ENCODE results near the gene N4BP2. TPM values are rescaled to one million over a fixed set of nuclear protein-coding genes. Genes with fewer than 3 reads are reported as not detected.
A peak's percentile ranks its signal among the peaks of the same experiment; 100 is the strongest.

Gene N4BP2
- total RNA-seq, 1 experiment from 2014 or later: 31.7 TPM

DNA sequence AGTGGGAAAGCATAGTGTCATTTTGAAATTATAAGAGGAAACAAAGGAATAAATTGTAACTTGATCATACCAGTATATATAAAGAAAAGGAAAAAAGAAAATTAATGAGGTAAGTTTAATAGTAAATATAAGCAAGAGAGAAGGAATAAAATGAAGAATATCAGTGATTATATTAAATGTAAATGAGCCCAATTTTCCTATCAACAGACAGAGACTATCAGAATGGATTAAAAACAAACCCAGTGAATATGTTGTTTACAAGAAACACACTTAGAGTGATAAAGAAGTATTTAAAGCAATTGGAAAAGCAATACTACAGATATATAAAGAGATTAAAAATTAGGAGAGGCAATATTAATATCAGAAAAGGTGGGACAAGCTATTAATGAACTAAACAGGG is 111.4 kb downstream of the N4BP2 start:
- CTCF ChIA-PET: no interaction called here
- H3K27ac Mint-ChIP-seq: no peak overlapping the region

DNA sequence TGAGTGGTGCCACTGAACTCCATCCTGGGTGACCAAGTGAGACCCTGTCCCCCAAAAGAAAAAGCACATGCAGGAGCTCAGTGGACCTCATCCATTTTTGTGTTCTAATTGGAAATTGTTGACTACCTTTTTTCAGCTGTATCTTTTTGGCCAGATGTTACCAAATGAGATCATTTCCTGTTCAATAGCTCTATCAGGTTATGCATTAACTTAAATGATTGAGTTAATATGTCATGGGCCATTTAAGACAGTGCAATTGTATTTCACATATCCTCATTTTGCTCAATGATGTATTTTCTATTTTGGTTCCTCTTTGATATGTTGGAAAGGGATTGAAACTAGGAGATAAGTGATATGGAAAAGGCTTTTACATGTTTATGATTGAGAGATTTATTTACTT is 113.9 kb downstream of the N4BP2 start:
- no peak for TF ChIP-seq ZNF232 (CRISPR knock-in tag; IDR thresholded peaks at IDR 0.05)
- ATAC-seq: no peak
- Mint-ChIP-seq H3K27me3 (ENCODE audit: low read depth) (no peaks in the 10 kb centered on the region), H3K4me3 (no peak overlapping the region), H3K36me3 (peaks cover 10% of the 10 kb centered on the region), H3K9me3 (peaks cover 11% of the 10 kb centered on the region), H3K27ac (no peak overlapping the region), H3K4me1 (peaks cover 5% of the 10 kb centered on the region)
- CTCF ChIA-PET: interaction anchor here (1.0 kb wide), 1 partner anchor 147 kb away, joined by 3 read pairs; no protein-coding TSS in a partner anchor
- DNase-seq (ENCODE audit: low spot score): no peak
- POLR2A ChIA-PET: no interaction called here

More for the DNA sequence above, 111.4 kb downstream of the N4BP2 start:
- TF ChIP-seq, protein P1, sequence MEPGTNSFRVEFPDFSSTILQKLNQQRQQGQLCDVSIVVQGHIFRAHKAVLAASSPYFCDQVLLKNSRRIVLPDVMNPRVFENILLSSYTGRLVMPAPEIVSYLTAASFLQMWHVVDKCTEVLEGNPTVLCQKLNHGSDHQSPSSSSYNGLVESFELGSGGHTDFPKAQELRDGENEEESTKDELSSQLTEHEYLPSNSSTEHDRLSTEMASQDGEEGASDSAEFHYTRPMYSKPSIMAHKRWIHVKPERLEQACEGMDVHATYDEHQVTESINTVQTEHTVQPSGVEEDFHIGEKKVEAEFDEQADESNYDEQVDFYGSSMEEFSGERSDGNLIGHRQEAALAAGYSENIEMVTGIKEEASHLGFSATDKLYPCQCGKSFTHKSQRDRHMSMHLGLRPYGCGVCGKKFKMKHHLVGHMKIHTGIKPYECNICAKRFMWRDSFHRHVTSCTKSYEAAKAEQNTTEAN (CRISPR knock-in tag; IDR thresholded peaks at IDR 0.05): no peak
- no peak for TF ChIP-seq ZBTB21 (CRISPR knock-in tag; IDR thresholded peaks at IDR 0.05; ENCODE audit: borderline replicate concordance)
- TF ChIP-seq, protein P2, sequence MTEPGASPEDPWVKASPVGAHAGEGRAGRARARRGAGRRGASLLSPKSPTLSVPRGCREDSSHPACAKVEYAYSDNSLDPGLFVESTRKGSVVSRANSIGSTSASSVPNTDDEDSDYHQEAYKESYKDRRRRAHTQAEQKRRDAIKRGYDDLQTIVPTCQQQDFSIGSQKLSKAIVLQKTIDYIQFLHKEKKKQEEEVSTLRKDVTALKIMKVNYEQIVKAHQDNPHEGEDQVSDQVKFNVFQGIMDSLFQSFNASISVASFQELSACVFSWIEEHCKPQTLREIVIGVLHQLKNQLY (CRISPR knock-in tag; IDR thresholded peaks at IDR 0.05): no peak
- TF ChIP-seq KAT7 (CRISPR knock-in tag; IDR thresholded peaks at IDR 0.05; ENCODE audit: borderline replicate concordance): no peak
- TF ChIP-seq SMAD4 (CRISPR knock-in tag; IDR thresholded peaks at IDR 0.05): no peak
- no peak for TF ChIP-seq NR1H2 (CRISPR knock-in tag; IDR thresholded peaks at IDR 0.05)
- no peak for TF ChIP-seq TEAD1 (CRISPR knock-in tag; IDR thresholded peaks at IDR 0.05)
- no peak for TF ChIP-seq ZNF416 (CRISPR knock-in tag; IDR thresholded peaks at IDR 0.05)
- TF ChIP-seq, protein P3, sequence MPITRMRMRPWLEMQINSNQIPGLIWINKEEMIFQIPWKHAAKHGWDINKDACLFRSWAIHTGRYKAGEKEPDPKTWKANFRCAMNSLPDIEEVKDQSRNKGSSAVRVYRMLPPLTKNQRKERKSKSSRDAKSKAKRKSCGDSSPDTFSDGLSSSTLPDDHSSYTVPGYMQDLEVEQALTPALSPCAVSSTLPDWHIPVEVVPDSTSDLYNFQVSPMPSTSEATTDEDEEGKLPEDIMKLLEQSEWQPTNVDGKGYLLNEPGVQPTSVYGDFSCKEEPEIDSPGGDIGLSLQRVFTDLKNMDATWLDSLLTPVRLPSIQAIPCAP (CRISPR knock-in tag; IDR thresholded peaks at IDR 0.05): no peak
- no peak for TF ChIP-seq RORB (CRISPR knock-in tag; IDR thresholded peaks at IDR 0.05)
- Mint-ChIP-seq H3K4me3 (no peak overlapping the region), H3K36me3 (peaks cover 10% of the 10 kb centered on the region), H3K27me3 (ENCODE audit: low read depth) (no peaks in the 10 kb centered on the region), H3K9me3 (peaks cover 11% of the 10 kb centered on the region), H3K4me1 (peaks cover 5% of the 10 kb centered on the region)
- no peak for ATAC-seq
- POLR2A ChIA-PET: no interaction called here
- no peak for DNase-seq (ENCODE audit: low spot score)

DNA sequence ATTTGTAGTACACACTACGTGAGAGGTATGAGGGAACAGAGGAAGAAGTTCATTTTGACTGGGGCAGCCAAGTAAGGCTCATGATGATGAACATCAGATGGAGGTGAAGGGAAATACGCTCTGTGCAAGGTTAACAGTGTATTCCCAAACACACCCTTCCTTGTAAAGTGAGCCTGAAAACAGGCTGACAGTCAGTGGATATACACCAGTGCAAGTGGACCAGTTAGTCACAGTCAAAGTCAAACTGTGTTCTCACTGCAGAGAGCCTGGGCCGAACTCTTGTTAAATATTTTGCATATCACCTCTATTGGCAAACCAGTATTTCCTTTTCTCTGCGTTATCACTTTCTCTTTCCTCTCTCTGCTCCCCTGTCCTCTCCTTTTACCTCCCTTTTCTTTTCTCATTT is 116.8 kb downstream of the N4BP2 start:
- POLR2A ChIA-PET: no interaction called here
- H3K36me3 Mint-ChIP-seq: no peaks in the 10 kb centered on the region
- CTCF ChIA-PET: no interaction called here
- no peaks in the 10 kb centered on the region for H3K27me3 Mint-ChIP-seq (ENCODE audit: low read depth)
- ATAC-seq (no peak), DNase-seq (ENCODE audit: low spot score) (no peak)
- 0 out of 2 replicates have a peak overlapping the region, but pooled peaks have one; percentile 35 for H3K27ac Mint-ChIP-seq
- H3K4me1 Mint-ChIP-seq: peaks cover 22% of the 10 kb centered on the region
- no peak overlapping the region for H3K4me3 Mint-ChIP-seq
- peaks cover 4% of the 10 kb centered on the region; the same call in 1 of the 2 replicates for H3K9me3 Mint-ChIP-seq
- no peak for TF ChIP-seq SOX15 (CRISPR knock-in tag; IDR thresholded peaks at IDR 0.05)
- no peak for TF ChIP-seq ZNF121 (CRISPR knock-in tag; IDR thresholded peaks at IDR 0.05)
- no peak for TF ChIP-seq NFE2L1 (CRISPR knock-in tag; IDR thresholded peaks at IDR 0.05)
- TF ChIP-seq, protein P4, sequence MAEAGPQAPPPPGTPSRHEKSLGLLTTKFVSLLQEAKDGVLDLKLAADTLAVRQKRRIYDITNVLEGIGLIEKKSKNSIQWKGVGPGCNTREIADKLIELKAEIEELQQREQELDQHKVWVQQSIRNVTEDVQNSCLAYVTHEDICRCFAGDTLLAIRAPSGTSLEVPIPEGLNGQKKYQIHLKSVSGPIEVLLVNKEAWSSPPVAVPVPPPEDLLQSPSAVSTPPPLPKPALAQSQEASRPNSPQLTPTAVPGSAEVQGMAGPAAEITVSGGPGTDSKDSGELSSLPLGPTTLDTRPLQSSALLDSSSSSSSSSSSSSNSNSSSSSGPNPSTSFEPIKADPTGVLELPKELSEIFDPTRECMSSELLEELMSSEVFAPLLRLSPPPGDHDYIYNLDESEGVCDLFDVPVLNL (CRISPR knock-in tag; IDR thresholded peaks at IDR 0.05; ENCODE audit: borderline replicate concordance, low read depth): no peak
- no peak for TF ChIP-seq GABPB1 (CRISPR knock-in tag; IDR thresholded peaks at IDR 0.05)
- no peak for TF ChIP-seq NR2C2 (CRISPR knock-in tag; IDR thresholded peaks at IDR 0.05)
- TF ChIP-seq ELF4 (CRISPR knock-in tag; IDR thresholded peaks at IDR 0.05; ENCODE audit: low read depth): no peak
- TF ChIP-seq, protein P5, sequence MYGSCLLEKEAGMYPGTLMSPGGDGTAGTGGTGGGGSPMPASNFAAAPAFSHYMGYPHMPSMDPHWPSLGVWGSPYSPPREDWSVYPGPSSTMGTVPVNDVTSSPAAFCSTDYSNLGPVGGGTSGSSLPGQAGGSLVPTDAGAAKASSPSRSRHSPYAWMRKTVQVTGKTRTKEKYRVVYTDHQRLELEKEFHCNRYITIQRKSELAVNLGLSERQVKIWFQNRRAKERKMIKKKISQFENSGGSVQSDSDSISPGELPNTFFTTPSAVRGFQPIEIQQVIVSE (CRISPR knock-in tag; IDR thresholded peaks at IDR 0.05; ENCODE audit: borderline replicate concordance): no peak
- TF ChIP-seq, protein P6, sequence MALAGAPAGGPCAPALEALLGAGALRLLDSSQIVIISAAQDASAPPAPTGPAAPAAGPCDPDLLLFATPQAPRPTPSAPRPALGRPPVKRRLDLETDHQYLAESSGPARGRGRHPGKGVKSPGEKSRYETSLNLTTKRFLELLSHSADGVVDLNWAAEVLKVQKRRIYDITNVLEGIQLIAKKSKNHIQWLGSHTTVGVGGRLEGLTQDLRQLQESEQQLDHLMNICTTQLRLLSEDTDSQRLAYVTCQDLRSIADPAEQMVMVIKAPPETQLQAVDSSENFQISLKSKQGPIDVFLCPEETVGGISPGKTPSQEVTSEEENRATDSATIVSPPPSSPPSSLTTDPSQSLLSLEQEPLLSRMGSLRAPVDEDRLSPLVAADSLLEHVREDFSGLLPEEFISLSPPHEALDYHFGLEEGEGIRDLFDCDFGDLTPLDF (CRISPR knock-in tag; IDR thresholded peaks at IDR 0.05): no peak
- no peak for TF ChIP-seq GRHL2 (CRISPR knock-in tag; IDR thresholded peaks at IDR 0.05; ENCODE audit: insufficient replicate concordance, severe bottlenecking)
- TF ChIP-seq ZNF263 (CRISPR knock-in tag; IDR thresholded peaks at IDR 0.05; ENCODE audit: low read depth): no peak
- no peak for TF ChIP-seq TEAD1 (CRISPR knock-in tag; IDR thresholded peaks at IDR 0.05)
- TF ChIP-seq, protein P7, sequence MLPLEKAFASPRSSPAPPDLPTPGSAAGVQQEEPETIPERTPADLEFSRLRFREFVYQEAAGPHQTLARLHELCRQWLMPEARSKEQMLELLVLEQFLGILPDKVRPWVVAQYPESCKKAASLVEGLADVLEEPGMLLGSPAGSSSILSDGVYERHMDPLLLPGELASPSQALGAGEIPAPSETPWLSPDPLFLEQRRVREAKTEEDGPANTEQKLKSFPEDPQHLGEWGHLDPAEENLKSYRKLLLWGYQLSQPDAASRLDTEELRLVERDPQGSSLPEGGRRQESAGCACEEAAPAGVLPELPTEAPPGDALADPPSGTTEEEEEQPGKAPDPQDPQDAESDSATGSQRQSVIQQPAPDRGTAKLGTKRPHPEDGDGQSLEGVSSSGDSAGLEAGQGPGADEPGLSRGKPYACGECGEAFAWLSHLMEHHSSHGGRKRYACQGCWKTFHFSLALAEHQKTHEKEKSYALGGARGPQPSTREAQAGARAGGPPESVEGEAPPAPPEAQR (CRISPR knock-in tag; IDR thresholded peaks at IDR 0.05): no peak
- no peak for TF ChIP-seq FOXP1 (CRISPR knock-in tag; IDR thresholded peaks at IDR 0.05; ENCODE audit: borderline replicate concordance)
- TF ChIP-seq FOXJ3 (CRISPR knock-in tag; IDR thresholded peaks at IDR 0.05; ENCODE audit: borderline replicate concordance): no peak
- no peak for TF ChIP-seq IRF2 (CRISPR knock-in tag; IDR thresholded peaks at IDR 0.05; ENCODE audit: borderline replicate concordance, low read depth)
- no peak for TF ChIP-seq SMAD3 (CRISPR knock-in tag; IDR thresholded peaks at IDR 0.05; ENCODE audit: borderline replicate concordance)

All from WTC11 (cell line).